Type B pancreatic cell (in vitro differentiated cells): ENCODE results near the gene BST2. TPM values are rescaled to one million over a fixed set of nuclear protein-coding genes. Genes with fewer than 3 reads are reported as not detected.

Source experiments
- DNase-seq: peaks from one replicate; pipeline ENCODE4 v3.0.0; 2021; ENCODE audit warnings: mixed read lengths; ENCODE audit not compliant: unreplicated experiment; ENCODE audit errors: extremely low spot score
- H3K27ac Mint-ChIP-seq: 2 replicates; pipeline ENCODE4 v1.8.0; 2021; ENCODE audit warnings: mild to moderate bottlenecking, mixed read lengths
- H3K27me3 Mint-ChIP-seq: 2 replicates; pipeline ENCODE4 v1.8.0; 2021; ENCODE audit warnings: mixed read lengths
- H3K36me3 Mint-ChIP-seq: 2 replicates; pipeline ENCODE4 v1.8.0; 2021; ENCODE audit warnings: mixed read lengths
- H3K4me1 Mint-ChIP-seq: one replicate; pipeline ENCODE4 v1.8.0; 2021; ENCODE audit warnings: mixed read lengths; ENCODE audit not compliant: unreplicated experiment
- H3K4me3 Mint-ChIP-seq: 2 replicates; pipeline ENCODE4 v1.8.0; 2021; ENCODE audit warnings: mild to moderate bottlenecking, mixed read lengths
- H3K9me3 Mint-ChIP-seq: 2 replicates; pipeline ENCODE4 v1.8.0; 2021; ENCODE audit warnings: mixed read lengths
- CTCF ChIP-seq: fragments of 200-600 bp; sonication (generic); conservative IDR thresholded peaks from 2 replicates; pipeline ENCODE4 v1.5.0; 2021; ENCODE audit warnings: antibody characterized with exemption, mild to moderate bottlenecking
- total RNA-seq: library from RNA; stranded (reverse); gene quantifications from 2 replicates; pipeline ENCODE4 v1.2.1, GENCODE V29; 2021; ENCODE audit warnings: low replicate concordance

The BST2 gene
- total RNA-seq, 1 donor from 2014 or later: 2.5 TPM

- Mint-ChIP-seq H3K27ac (peak overlapping the region; percentile 86), H3K4me1 (peaks cover 9% of the 10 kb centered on the region), H3K27me3 (peaks cover 23% of the 10 kb centered on the region), H3K9me3 (no peaks in the 10 kb centered on the region), H3K36me3 (no peaks in the 10 kb centered on the region), H3K4me3 (peak overlapping the region; percentile 95)
- DNase-seq: peak; percentile 94
- TF ChIP-seq CTCF: peak; percentile 82
Observed at GRCh38 chr19:17390665-17391370, 14.6 kb downstream of the BST2 start.

GRCh38 chr19:17389957-17390664 lies 15.3 kb downstream of the BST2 start:
- Mint-ChIP-seq H3K9me3 (no peaks in the 10 kb centered on the region), H3K4me1 (peaks cover 9% of the 10 kb centered on the region), H3K27me3 (peaks cover 23% of the 10 kb centered on the region), H3K36me3 (no peaks in the 10 kb centered on the region), H3K4me3 (peak overlapping the region; percentile 95), H3K27ac (no peak overlapping the region)
- no peak for DNase-seq
- peak; percentile 49 for TF ChIP-seq CTCF

GRCh38 chr19:17389288-17389687 lies 16.1 kb downstream of the BST2 start:
- Mint-ChIP-seq H3K4me1 (peaks cover 9% of the 10 kb centered on the region), H3K27me3 (peaks cover 23% of the 10 kb centered on the region), H3K4me3 (no peak overlapping the region), H3K36me3 (no peaks in the 10 kb centered on the region), H3K27ac (no peak overlapping the region), H3K9me3 (no peaks in the 10 kb centered on the region)
- DNase-seq: no peak
- no peak for TF ChIP-seq CTCF

GRCh38 chr19:17385878-17386611 lies 19.4 kb downstream of the BST2 start:
- Mint-ChIP-seq H3K4me1 (peaks cover 8% of the 10 kb centered on the region), H3K4me3 (no peak overlapping the region), H3K27ac (no peak overlapping the region), H3K36me3 (no peaks in the 10 kb centered on the region), H3K9me3 (no peaks in the 10 kb centered on the region), H3K27me3 (peaks cover 20% of the 10 kb centered on the region)
- no peak for DNase-seq
- TF ChIP-seq CTCF: peak; percentile 93

GRCh38 chr19:17380426-17381138 lies 24.8 kb downstream of the BST2 start:
- no peaks in the 10 kb centered on the region for H3K27me3 Mint-ChIP-seq
- no peaks in the 10 kb centered on the region for H3K36me3 Mint-ChIP-seq
- no peak overlapping the region for H3K27ac Mint-ChIP-seq
- DNase-seq: no peak
- H3K9me3 Mint-ChIP-seq: no peaks in the 10 kb centered on the region
- TF ChIP-seq CTCF: no peak
- H3K4me1 Mint-ChIP-seq: peaks cover 8% of the 10 kb centered on the region
- no peak overlapping the region for H3K4me3 Mint-ChIP-seq
